ENCODE measurements around the gene KIF23. TPM values are rescaled to one million over a fixed set of nuclear protein-coding genes. Genes with fewer than 3 reads are reported as not detected.

KIF23 gene
- 69.2 to 104 TPM (median 80.4 TPM) in 5 replicates for total RNA-seq (2022; extraction: Qiagen RNA extraction)

DNA sequence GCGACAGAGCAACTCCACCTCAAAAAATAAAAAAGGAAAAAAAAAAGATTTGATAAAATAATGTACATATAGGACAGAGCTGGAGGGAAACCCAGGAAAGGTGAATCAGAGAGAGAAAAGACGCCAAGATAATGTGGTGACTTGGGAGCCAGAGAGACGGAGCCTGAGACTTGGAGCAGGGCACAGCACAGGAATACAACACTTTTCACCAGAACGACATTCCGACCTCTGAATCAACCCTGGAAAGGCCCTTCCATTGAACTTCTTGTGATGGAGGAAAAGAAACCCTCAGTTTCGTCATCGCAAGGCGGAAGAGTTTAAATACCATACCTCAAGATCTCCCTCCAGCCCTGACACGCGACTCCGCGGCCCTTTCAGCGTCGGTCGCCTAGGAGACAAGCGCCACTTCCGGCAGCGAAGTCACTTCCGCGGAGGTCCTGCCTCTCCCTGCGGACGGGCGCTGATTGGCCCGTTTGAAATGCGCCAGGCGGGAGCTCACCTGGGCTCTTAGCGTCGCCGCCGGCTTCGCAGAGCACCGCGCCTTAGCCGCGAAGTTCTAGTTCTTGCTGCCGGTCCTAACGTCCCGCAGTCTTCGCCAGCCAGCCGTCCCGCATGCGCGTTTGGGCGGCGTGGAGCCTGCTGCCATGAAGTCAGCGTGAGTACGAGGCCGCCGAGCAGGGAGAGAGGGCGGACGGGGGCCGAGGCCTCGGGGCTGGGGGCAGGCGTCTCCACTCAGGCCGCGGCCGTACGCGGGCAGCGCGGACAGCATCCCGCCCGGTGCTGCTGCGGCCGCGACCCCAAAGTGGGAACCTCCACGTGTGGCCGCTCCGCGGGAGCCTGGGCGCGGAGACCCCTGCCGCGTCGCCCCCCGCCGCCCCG lies at the start of gene KIF23:
KIF23 (plus strand) TSS at position 528 of the 879 bp plus-strand sequence; CDS start at position 645, 117 bp downstream.

GRCh38 chr15:69452692-69453521 lies 38.8 kb downstream of the KIF23 start, which contains the start of gene RPLP1:
TSS of gene RPLP1 (plus strand) at chr15:69452818. CDS start at chr15:69452949, 131 bp downstream.

Other genes starting within 250 kb of the KIF23 start
- 88.0 to 119 TPM (median 115 TPM) in 5 replicates for gene PAQR5, start 115.4 kb upstream of the KIF23 start, total RNA-seq (2022; extraction: Qiagen RNA extraction)
- gene RPLP1, start 38.5 kb downstream of the KIF23 start, total RNA-seq (2022; extraction: Qiagen RNA extraction): 3,458 to 4,562 TPM (median 3,814 TPM) in 5 replicates

All from A549 treated with CORT108297 at 1 μM for 4 hours (cell line).